ENCODE measurements around the gene CEP290.
A peak's percentile ranks its signal among the peaks of the same experiment; 100 is the strongest.
"Not testable (repeated sequence)": the region's sequence is repeated elsewhere in the genome, so short reads cannot be mapped to it uniquely, and the experiment has no call there.

The CEP290 gene

DNA sequence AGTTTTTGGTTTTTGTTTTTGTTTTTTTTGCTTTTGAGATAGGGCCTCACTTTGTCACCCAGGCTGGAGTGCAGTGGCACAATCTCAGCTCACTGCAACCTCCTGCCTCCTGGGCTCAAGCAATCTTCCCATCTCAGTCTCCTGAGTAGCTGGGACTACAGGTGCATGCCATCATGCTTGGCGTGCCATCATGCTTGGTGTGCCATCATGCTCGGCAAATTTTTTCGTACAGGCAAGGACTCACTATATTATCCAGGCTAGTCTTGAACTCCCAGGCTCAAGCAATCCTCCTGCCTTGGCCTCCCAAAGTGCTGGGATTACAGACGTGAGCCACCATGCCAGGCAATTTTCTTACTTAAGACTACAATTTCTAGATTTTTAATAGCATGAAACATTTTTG is 2.2 kb downstream of the CEP290 start:
- DNase-seq, result not testable (repeated sequence)

DNA sequence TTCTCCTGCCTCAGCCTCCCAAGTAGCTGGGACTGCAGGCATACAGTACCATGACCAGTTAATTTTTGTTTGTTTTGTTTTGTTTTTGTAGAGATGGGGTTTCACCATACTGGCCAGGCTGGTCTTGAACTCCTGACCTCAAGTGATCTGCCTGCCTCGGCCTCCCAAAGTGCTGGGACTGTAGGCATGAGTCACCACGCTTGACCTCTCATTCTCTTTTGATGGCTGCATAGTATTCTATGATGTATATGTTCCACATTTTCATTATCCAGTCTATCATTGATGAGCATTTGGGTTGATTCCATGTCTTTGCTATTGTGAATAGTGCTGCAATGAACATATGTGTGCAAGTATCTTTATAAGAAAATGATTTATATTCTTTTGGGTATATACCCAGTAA is 8.7 kb downstream of the CEP290 start:
- DNase-seq, result not testable (repeated sequence)

DNA sequence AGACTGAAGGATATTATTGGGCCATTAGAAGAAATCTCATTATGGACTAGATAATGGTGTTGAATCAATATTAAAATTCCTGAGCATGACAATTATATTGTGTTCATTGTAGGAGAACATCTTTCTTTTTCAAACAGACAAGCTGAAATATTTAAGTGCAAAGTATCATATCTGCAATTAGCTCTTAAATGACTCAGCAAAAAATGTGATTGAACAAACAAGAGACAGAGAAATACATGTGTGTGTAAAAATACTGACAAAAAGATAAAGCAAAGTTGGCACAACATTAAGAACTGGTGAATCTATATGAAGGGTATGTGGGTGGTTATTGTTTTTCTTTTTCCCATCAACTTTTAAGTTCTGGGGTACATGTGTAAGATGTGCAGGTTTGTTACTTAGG is 9.5 kb downstream of the CEP290 start:
- no peak for DNase-seq

DNA sequence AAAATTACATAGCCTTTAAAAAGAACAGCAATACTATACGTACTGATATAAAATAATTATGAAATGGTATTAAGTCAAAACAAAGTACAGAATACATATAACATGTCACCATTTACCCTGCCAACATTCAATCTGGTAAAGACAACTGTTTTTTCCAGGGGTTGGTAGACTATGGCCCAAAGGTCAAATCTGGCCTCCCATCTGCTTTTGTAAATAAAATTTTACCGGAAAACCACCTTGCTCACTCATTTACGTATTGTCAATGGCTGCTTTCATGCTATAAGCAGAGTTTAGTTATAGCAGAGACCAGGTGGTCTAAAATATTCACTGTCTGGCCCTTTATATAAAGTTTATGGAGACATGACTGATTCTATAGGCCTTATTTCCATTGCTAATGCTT is 14.0 kb downstream of the CEP290 start:
- no peak for DNase-seq

DNA sequence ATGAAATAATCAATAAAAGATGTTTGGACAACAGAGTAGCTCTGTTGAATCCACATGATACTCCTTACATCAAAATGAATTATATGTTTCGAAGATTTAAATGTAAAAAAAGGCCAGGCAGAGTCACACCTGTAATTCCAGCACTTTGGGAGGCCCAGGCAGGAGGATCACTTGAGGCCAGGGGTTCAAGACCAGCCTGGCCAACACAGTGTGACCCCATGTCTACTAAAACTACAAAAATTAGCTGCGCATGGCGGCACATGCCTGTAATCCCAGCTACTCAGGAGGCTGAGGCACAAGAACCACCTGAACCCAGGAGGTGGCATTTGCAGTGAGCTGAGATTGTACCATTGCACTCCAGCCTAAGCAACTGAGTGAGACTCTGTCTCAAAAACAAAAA is 14.8 kb downstream of the CEP290 start:
- DNase-seq, result no peak

DNA sequence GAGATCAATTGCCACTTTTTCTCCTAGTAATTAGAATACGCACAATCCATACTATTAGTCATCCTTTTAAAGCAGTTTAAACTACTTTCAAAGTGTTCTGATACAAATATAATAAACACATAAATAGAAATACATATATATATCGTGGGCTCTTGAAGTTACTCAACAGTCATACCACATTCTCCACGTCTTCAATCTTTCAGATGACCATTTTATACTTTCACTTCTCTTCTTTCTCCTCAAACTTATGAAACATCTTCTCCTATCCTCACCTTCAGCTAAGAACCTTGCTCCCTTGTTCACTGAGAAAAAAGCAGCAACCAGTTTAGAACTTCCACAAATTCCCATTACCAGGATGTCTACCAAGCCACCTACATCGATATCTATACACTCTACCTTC is 19.2 kb downstream of the CEP290 start:
- no peak for DNase-seq

DNA sequence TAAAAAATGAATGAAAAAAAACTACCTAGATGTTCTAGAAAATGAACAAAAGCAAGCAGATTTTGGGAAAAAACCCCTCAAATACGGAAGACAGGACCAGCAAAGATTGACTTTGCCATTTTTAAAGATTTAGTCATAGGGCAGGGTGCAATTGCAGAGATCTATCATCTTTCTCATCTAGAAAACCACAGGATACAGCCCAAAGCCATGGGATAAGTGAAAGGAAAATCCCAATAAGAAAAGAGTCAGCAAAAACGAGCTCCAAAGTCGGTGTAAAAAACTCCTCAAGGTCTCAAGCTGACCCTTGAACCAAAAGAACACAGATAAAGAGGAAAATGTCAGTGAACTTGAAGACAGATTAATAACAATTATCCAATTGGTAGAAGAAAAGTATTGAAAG is 28.0 kb downstream of the CEP290 start:
- no peak for DNase-seq

DNA sequence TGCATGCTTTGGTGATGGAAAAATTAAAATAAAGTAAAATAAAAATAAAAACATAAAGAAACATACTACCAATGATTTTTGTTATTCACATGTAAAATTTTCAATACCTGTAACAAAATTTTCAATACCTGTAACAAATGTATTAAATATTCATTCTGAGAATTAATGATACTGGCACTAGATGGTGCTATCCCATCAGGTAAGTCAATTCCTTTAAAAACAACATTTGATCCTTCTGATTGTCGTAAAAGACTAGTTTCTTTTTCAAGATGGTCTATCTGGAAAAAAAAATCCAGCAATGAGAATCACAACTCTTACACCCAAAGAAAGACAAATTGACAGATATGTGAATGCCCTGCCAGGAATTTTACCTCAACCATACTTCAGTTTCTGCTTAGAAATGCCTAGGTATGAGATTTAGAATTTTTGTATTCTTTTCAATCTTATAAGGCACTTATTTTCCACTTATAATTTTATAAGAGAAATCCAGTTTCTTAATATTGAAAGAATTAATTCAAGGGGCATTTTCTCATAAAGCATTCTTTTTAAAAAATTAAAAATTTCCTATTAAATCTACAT is 30.7 kb downstream of the CEP290 start:
- DNase-seq, result peak in 1 of 2 donors; percentile 41

DNA sequence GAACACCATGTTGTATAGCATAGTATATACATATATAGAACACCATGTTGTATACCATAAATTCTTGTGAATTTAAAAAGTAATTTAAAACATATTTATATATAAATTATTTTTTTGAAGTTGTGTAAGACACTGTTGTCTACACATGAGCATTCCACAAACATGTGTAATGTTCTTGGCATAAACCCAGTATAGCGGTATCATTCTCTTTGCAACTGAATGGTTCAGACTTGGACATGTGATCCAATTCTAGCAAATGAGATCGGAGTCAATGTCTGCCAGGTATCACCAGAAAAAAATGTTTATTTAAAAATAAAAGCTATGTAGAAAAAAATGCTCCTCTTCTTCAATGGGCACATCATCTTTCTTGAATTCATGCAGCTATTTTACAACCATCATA is 33.9 kb downstream of the CEP290 start:
- no peak for DNase-seq

DNA sequence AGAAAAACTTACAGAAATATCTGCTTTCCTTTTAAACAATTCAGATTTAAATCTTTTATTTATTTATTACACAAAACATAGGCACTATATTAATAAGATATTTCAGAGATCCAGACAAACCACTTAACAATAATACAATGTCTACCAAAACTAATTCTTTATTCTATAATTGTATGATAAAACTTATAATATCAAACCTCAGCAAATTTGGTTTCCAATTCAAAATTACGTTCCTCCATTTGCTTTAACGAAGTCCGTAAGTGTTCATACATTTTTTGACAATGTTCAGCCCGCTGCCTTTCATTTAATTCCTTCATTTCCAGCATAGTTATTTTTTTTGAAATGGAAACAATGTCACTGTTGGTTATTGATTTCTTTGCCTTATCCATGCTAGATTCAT is 48.3 kb downstream of the CEP290 start:
- DNase-seq, result no peak

DNA sequence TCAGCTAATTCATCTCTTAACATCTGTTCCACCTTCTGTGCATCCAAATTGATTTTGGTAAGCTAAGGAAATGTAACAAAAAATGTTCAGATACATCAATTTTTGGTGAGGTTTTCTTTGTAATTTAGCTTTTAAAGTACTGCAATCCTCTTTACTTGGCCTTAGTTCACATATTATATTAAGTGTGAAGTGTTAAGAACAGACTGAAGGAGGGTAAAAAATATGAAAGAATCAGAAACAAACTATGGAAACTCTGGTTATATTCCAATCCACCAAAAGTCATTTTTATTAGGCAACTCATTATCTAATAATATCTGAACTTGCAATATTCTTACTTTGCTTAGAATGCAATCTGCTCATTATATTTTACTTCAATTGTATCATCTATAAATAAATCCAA is 49.1 kb downstream of the CEP290 start:
- DNase-seq, result no peak

DNA sequence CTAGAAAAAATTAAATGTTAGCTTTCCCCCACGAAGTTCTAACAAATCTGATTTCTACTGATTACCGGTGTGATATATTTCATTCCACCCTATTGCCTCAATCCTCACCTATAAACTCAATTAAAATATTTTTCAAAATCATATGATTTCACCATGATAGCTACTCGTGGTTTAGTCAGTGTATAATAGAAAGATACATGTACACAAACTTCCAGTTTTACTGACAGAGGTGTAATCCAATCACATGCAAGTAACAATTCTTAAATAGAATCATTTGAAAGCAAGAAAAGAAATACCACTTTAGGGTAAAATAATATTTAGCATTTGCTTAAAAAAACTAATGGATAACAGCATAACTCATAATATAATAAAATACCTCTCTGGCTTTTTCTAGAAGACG is 57.7 kb downstream of the CEP290 start:
- DNase-seq, result no peak

DNA sequence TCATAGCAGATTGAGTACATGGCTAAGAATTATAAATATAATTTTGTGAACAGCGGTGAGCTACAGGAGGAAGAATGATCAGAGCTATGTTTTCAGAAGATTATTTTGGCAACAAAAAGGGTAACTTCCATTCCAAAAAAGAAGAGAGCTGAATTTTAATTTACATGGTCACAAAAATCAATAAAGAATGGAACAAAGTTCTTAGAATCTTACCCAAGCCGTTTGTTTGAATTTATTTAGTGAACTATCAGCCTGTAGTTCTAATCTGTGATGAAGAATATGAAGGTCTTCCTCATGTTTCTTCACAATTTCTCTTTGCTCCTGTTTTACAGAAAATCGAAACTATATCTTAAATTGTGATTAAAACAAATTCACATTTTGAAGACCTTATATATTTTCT is 58.3 kb downstream of the CEP290 start:
- no peak for DNase-seq

DNA sequence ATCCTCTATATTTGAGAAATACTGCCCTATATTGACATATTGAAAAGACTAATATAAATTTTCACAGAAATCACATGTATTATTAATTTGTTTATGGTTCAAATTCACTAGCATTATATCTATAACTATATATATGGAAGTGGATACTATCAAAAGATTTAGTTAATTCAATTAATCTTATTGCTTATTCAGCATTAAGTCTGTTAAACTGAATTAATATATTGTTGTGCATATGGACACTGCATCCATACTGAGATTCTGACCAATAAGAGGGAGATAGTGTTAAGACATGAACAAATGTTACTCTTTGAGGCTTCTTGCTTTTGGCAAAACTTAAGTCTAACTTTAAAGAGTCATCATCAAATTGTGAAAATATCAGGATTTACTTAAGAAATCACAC is 60.6 kb downstream of the CEP290 start:
- DNase-seq, result no peak

DNA sequence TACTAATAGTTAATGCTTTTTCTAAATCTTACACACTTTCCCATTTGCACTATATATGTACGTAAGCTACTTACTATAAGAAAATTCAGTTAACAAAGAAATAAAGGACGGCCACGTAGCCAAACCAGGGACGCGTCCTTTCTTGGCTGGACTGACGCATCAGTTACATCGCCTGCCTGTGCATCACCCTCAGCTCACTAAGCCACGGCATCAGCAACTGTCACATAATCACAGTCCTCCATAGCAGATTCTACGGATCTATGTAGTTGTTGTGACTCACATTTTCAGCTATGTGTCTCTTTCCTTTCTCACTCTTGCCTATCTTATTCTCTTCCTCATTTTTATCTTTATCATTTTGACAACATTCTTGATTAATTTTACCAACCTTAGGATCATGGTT is 74.6 kb downstream of the CEP290 start:
- DNase-seq, result no peak

DNA sequence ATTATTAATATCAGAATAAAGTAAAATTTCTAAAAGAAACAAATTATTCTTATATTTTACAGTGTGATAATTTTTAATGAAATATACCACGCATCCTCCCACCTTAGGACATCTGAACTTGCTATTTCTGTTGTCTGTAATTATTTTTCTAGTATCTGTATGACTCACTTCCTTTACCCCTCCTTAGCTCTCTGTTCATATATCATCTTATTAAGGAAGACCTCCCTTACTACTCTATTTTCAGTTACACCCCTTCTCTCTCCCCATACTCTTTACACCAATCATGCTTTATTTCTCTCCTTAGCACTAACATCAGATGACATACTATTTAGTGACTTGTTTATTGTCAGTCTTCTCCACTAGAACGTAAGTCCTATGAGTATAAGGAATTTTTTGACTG is 78.5 kb downstream of the CEP290 start:
- DNase-seq, result no peak

DNA sequence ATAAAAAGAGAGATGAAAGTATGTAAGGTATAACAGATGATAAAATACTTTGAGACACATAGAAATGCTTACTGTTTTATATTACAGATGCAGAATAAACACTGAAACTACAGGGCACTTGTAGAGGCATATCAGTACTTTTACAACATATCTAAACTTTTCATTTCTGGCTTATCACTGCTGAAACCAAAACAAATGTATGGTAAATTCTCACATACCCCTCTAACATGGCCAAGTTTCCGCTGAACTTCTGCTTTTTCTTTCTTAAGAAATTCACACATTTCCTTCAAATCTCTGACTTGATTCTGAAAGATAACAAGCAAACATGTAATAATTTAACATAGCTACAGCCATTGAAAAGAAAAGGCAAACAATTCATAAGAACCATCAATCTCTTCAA is 79.4 kb downstream of the CEP290 start:
- no peak for DNase-seq

DNA sequence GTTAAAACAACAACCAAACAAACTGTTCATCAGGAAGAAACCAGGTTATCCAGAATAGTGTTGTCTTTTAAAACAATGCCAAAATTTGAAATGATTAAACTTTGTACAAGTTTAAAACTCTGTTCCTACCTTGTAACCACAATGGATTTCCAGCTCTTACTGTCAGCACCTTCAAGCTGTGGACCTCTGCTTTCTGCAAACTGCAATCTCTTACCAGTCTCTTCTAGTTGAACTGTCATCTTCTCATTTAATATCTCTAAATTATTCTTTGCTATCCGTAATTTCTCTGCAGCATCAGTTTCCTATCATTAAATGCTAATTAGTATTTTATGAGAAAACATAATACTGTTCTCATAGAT is 83.2 kb downstream of the CEP290 start:
- no peak for DNase-seq

DNA sequence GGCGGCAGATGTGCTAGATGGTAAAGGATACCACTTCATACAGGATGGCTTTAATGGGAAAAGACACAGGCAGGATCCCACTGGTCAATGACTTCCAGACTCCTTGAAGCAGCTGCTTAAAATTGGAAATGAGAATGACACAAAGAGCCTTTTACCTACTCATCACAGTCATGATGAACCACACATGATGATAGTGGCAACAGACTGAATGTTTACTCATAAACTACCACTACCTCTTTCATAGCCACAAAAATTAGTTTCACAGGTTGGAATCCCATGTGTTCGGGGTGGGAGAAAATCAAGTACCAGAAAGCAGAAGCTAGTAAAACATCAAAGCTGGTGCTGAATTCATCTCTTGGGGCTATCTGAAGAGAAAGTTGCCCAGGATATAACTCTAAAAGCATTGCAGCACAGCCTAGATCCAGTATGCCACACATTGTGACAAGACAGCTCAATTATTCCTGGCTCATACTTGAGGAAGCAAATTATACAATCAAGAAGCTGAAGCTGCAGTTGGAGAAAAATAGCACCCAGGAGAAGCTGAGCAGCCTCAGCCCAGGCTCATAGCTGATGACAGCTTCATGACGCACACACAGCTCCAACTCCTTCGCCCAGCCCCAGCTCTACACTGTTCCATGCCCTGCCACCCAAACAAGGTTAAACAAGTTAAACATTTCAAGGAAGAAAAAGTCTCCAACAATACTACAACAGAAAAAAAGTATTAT is 83.7 kb downstream of the CEP290 start:
- no peak for DNase-seq

DNA sequence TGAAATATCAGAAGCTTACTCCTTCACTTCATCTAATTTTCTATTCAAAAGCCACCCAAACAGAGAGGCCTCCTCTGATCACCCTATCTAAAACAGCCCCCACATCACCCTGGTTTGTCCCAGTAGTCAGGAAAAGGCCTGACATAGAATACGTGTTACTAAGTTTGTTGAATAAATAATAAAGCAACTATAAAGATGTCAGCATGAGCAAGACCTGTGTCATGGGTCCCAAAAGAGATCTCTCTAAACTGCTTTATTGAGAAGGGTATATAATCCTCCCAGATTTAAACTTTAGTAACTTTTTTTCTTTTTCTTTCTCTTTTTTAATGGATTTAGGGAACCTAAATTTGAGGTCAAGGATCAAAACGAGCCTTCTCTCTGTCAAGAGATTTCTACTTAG is 85.3 kb downstream of the CEP290 start:
- DNase-seq, result no peak

DNA sequence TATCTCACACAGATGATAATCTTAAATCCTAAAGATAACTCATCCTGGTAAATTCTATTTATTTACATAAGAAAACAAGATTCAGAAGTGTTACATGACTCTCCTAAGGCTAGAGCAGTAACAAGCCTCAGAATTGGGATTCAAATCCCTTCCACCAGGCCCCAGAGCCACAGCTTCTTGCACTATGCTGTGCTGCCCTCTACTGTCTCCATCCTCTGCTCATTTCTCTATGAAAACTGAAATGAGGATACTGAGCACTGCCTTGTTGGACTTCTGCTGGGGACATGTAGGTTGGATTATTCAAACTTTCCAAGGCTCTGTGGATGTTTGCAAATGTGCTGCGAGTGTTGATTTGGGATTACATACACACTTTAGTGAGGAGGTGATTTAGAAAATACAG is 89.2 kb downstream of the CEP290 start:
- DNase-seq, result no peak

DNA sequence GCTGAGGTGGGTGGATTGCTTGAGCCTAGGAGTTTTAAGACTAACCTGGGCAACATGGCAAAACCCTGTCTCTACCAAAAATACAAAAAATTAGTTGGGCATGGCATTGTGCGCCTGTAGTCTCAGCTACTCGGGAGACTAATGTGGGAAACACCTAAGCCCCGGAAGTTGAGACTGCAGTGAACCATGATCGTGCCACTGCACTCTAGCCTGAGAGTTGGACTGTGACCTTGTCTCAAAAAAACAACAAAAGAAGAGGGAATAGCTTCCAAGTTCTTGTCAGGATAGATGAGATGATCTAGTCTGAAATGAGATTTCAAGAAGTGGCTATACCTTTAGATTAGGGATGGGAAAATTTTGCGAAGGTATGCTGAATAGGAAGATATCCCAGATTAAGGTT is 97.9 kb downstream of the CEP290 start:
- DNase-seq, result no peak

DNA sequence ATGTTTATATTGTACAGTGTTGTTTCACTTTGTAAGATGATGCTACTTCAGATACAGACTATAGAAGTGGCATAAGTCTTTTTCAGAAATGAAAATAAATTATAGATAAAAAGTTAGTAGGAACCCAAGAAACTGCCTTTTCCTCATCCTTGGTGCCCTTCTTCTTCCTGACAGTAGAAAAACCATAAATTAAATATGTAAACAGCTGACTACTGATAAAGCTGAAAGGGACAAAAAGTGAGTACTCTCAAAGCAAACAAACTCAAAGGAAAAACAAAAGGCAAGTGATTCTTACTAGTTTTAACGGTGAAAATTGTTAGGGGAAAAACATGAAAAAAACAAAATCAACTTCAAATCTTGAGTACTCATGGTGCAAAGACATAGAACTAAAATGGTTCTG is 104.1 kb downstream of the CEP290 start:
- DNase-seq, result no peak

DNA sequence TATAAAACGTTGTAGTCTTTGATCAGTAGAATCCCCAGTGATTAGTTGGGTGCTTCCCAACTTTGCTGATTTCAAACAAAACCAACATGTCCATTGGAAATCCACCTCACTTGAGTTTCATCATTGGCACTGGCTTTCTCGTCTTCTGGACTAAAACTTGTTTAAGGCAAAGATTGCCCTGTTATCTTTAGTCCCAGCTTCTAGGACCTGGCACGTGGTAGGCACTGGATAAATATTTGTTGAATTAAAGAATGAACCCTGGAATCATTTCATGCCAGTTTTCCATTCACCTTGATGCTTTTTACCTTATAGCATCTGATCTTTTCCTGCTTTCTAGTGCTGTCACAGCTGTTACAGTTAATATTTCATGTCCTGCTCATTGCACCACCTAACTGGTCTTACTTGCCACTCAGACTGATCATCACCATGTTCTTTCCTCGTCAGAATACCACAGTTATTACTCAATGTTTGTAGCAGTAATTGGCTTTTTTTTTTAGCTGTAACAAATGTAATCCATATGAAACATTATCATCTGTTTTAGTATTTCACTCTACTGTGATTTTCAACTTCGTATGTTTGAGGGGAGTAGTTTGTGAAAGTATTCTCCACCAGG is 105.4 kb downstream of the CEP290 start:
- DNase-seq, result no peak

DNA sequence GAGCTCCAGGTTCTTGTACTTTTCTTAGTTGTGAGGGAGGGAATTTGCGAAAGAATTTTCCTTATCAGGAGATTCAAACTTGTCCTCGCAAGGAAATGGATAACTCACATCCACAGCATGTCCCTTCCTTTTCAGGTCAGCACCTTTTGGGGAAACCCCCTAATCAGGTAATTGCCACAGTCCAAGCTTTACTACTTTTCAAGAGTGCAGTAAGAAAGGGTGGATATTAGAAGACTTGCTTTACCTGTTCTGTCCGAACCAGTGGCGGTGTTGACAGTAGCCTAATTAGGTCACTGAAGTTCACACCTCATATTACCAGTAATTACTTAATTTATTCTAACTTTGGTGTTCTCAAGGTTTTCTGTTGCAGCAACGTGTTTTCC is 106.0 kb downstream of the CEP290 start:
- no peak for DNase-seq

Data from CD4-positive, alpha-beta T cell treated with Interferon alpha-2 for 1 hour (primary cell).